Measurements from ENCODE around the gene CABP4.
"Not testable (repeated sequence)": the region's sequence is repeated elsewhere in the genome, so short reads cannot be mapped to it uniquely, and the experiment has no call there.

CABP4 gene

DNA sequence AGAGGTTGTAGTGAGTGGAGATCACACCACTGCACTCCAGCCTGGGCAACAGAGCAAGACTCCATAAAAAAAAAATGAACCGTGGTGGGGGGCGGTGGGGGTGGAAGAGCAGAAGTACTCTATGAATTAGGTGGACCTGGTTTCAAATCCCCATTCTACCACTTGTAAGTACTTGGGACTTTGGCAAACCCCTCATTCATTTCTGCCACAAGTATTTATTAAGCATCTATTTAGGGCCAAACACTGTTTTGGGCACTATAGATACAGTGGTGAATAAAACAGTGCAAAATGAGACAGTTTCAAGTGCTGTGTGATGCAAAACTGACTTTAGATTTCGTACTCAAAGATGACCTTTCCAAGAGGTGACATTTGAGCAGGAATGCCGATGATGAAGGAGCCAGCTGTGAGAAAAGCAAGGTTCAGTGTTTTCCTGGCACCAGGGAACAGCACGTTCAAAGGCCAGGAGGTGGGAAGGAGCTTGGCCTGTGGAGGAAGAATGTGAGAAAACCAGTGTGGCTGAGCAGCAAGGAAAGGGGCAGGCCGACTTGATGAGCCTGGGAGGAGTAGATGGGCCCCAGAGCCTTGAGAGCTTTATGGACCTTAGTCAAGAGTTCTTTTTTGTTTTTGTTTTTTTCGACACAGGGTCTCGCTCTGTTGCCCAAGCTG lies 15.3 kb downstream of the CABP4 start:
- Histone ChIP-seq H3K36me3 (ENCODE audit: insufficient read depth, low read length) (no peaks in the 10 kb centered on the region), H3K4me1 (ENCODE audit: control insufficient read depth, insufficient read depth, low read length, unreplicated experiment) (peaks cover 9% of the 10 kb centered on the region), H3K79me2 (ENCODE audit: control insufficient read depth, insufficient read depth, low read length, unreplicated experiment) (peaks cover 6% of the 10 kb centered on the region), H3K27ac (ENCODE audit: low read depth, low read length) (no peak overlapping the region), H3K4me3 (ENCODE audit: low read depth, low read length) (no peak overlapping the region), H3K27me3 (ENCODE audit: insufficient read depth, low read length) (no peaks in the 10 kb centered on the region), H2AFZ (ENCODE audit: low read length, unreplicated experiment) (no peak overlapping the region)

DNA sequence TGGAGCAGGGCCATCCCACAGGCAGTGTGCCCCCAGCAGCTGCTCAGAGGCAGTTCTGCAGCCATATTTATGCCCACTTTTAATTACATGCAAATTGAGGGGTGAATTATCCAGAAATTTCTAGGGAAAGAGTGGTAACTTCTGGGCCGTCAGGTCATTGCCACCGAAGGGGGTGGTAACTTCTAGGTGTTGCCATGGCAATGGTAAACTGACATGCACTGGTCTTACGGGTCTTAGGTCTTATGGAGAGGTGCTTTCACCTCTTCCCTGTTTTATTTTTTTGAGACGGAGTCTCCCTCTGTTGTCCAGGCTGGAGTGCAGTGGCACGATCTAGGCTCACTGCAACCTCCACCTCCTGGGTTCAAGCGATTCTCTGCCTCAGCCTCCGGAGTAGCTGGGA lies 17.7 kb downstream of the CABP4 start:
- Histone ChIP-seq H3K4me1 (ENCODE audit: control insufficient read depth, insufficient read depth, low read length, unreplicated experiment) (peaks cover 5% of the 10 kb centered on the region), H3K4me3 (ENCODE audit: low read depth, low read length) (no peak overlapping the region), H3K27ac (ENCODE audit: low read depth, low read length) (no peak overlapping the region), H2AFZ (ENCODE audit: low read length, unreplicated experiment) (no peak overlapping the region), H3K79me2 (ENCODE audit: control insufficient read depth, insufficient read depth, low read length, unreplicated experiment) (peaks cover 2% of the 10 kb centered on the region), H3K27me3 (ENCODE audit: insufficient read depth, low read length) (no peaks in the 10 kb centered on the region), H3K36me3 (ENCODE audit: insufficient read depth, low read length) (no peaks in the 10 kb centered on the region)

GRCh38 chr11:67476692-67477091 lies 21.5 kb downstream of the CABP4 start:
- H3K27me3 ChIP-seq (ENCODE audit: insufficient read depth, low read length); H3K4me1 ChIP-seq (ENCODE audit: control insufficient read depth, insufficient read depth, low read length, unreplicated experiment); H3K4me3 ChIP-seq (ENCODE audit: low read depth, low read length); H3K79me2 ChIP-seq (ENCODE audit: control insufficient read depth, insufficient read depth, low read length, unreplicated experiment); H3K27ac ChIP-seq (ENCODE audit: low read depth, low read length); H3K36me3 ChIP-seq (ENCODE audit: insufficient read depth, low read length); H2AFZ ChIP-seq (ENCODE audit: low read length, unreplicated experiment): not testable (repeated sequence)

- not testable (repeated sequence) for H3K79me2 ChIP-seq (ENCODE audit: control insufficient read depth, insufficient read depth, low read length, unreplicated experiment); H2AFZ ChIP-seq (ENCODE audit: low read length, unreplicated experiment); H3K27me3 ChIP-seq (ENCODE audit: insufficient read depth, low read length); H3K4me1 ChIP-seq (ENCODE audit: control insufficient read depth, insufficient read depth, low read length, unreplicated experiment); H3K4me3 ChIP-seq (ENCODE audit: low read depth, low read length); H3K36me3 ChIP-seq (ENCODE audit: insufficient read depth, low read length); H3K27ac ChIP-seq (ENCODE audit: low read depth, low read length)
These were observed 22.3 kb downstream of the CABP4 start for GRCh38 chr11:67477344-67478050.

- Histone ChIP-seq H2AFZ (ENCODE audit: low read length, unreplicated experiment) (peak overlapping the region; percentile 88), H3K36me3 (ENCODE audit: insufficient read depth, low read length) (no peaks in the 10 kb centered on the region), H3K79me2 (ENCODE audit: control insufficient read depth, insufficient read depth, low read length, unreplicated experiment) (peaks cover 14% of the 10 kb centered on the region), H3K27ac (ENCODE audit: low read depth, low read length) (peak overlapping the region; percentile 73), H3K4me3 (ENCODE audit: low read depth, low read length) (peak overlapping the region; percentile 81), H3K27me3 (ENCODE audit: insufficient read depth, low read length) (no peaks in the 10 kb centered on the region), H3K4me1 (ENCODE audit: control insufficient read depth, insufficient read depth, low read length, unreplicated experiment) (peaks cover 6% of the 10 kb centered on the region)
These were observed 27.2 kb downstream of the CABP4 start for GRCh38 chr11:67482275-67482826.

GRCh38 chr11:67482827-67483798 lies 28.0 kb downstream of the CABP4 start, which contains the start of gene AIP:
Gene AIP, plus strand, starts transcription at chr11:67483026. Its CDS starts 133 bp downstream, at chr11:67483159.
- peak within 1 kb of the TSS; percentile 81 for H3K4me3 ChIP-seq (ENCODE audit: low read depth, low read length)
- H2AFZ ChIP-seq (ENCODE audit: low read length, unreplicated experiment): peak within 1 kb of the TSS; percentile 88
- H3K36me3 ChIP-seq (ENCODE audit: insufficient read depth, low read length): no peaks in the 10 kb centered on the region
- peaks cover 14% of the 10 kb centered on the region for H3K79me2 ChIP-seq (ENCODE audit: control insufficient read depth, insufficient read depth, low read length, unreplicated experiment)
- H3K4me1 ChIP-seq (ENCODE audit: control insufficient read depth, insufficient read depth, low read length, unreplicated experiment): peaks cover 6% of the 10 kb centered on the region
- H3K27me3 ChIP-seq (ENCODE audit: insufficient read depth, low read length): no peaks in the 10 kb centered on the region
- peak within 1 kb of the TSS; percentile 73 for H3K27ac ChIP-seq (ENCODE audit: low read depth, low read length)

GRCh38 chr11:67483831-67484665 lies 28.9 kb downstream of the CABP4 start:
- Histone ChIP-seq H3K27ac (ENCODE audit: low read depth, low read length) (no peak overlapping the region), H3K27me3 (ENCODE audit: insufficient read depth, low read length) (no peaks in the 10 kb centered on the region), H3K4me3 (ENCODE audit: low read depth, low read length) (peak overlapping the region; percentile 81), H2AFZ (ENCODE audit: low read length, unreplicated experiment) (no peak overlapping the region), H3K4me1 (ENCODE audit: control insufficient read depth, insufficient read depth, low read length, unreplicated experiment) (peaks cover 6% of the 10 kb centered on the region), H3K36me3 (ENCODE audit: insufficient read depth, low read length) (no peaks in the 10 kb centered on the region), H3K79me2 (ENCODE audit: control insufficient read depth, insufficient read depth, low read length, unreplicated experiment) (peaks cover 14% of the 10 kb centered on the region)

GRCh38 chr11:67484847-67485311 lies 29.7 kb downstream of the CABP4 start:
- no peak overlapping the region for H3K4me3 ChIP-seq (ENCODE audit: low read depth, low read length)
- H3K36me3 ChIP-seq (ENCODE audit: insufficient read depth, low read length): no peaks in the 10 kb centered on the region
- H3K4me1 ChIP-seq (ENCODE audit: control insufficient read depth, insufficient read depth, low read length, unreplicated experiment): peaks cover 6% of the 10 kb centered on the region

GRCh38 chr11:67485873-67486361 lies 30.8 kb downstream of the CABP4 start:
- not testable (repeated sequence) for H3K36me3 ChIP-seq (ENCODE audit: insufficient read depth, low read length); H3K27me3 ChIP-seq (ENCODE audit: insufficient read depth, low read length); H2AFZ ChIP-seq (ENCODE audit: low read length, unreplicated experiment); H3K4me3 ChIP-seq (ENCODE audit: low read depth, low read length); H3K4me1 ChIP-seq (ENCODE audit: control insufficient read depth, insufficient read depth, low read length, unreplicated experiment); H3K27ac ChIP-seq (ENCODE audit: low read depth, low read length)
- H3K79me2 ChIP-seq (ENCODE audit: control insufficient read depth, insufficient read depth, low read length, unreplicated experiment): peaks cover 14% of the 10 kb centered on the region

More at GRCh38 chr11:67484847-67485311, 29.7 kb downstream of the CABP4 start:
- peaks cover 14% of the 10 kb centered on the region for H3K79me2 ChIP-seq (ENCODE audit: control insufficient read depth, insufficient read depth, low read length, unreplicated experiment)
- H3K27ac ChIP-seq (ENCODE audit: low read depth, low read length): no peak overlapping the region
- H2AFZ ChIP-seq (ENCODE audit: low read length, unreplicated experiment): no peak overlapping the region
- no peaks in the 10 kb centered on the region for H3K27me3 ChIP-seq (ENCODE audit: insufficient read depth, low read length)

Data from ACC112 (cell line).